Esophagus squamous epithelium (tissue), 5 donors: ENCODE measurements around the gene STATH. TPM values are rescaled to one million over a fixed set of nuclear protein-coding genes. Genes with fewer than 3 reads are reported as not detected.
"Not testable (repeated sequence)": the region's sequence is repeated elsewhere in the genome, so short reads cannot be mapped to it uniquely, and the experiment has no call there.

Source experiments
- DNase-seq: peaks from one replicate; lab custom pipeline; 2025; lab: John Stamatoyannopoulos, UW
- H3K27ac ChIP-seq, 4 donors: fragments of 200-600 bp; sonication (generic); one replicate each; pipeline ENCODE4 v1.5.1; 2016 to 2019; ENCODE audit warnings: mild to moderate bottlenecking in 1 of 4
- H3K27me3 ChIP-seq, 4 donors: fragments of 200-600 bp; sonication (generic); 1 replicate in 3 of 4; 2 replicates in 1 of 4; pipeline versions ENCODE4 v1.5.1 to v1.6.0; 2017 to 2021; ENCODE audit warnings: antibody characterized with exemption in 1 of 4
- H3K36me3 ChIP-seq, 3 donors: fragments of 200-600 bp; sonication (generic); one replicate each; pipeline ENCODE4 v1.5.1; 2016 to 2019
- H3K4me1 ChIP-seq, 3 donors: fragments of 200-600 bp; sonication (generic); one replicate each; pipeline ENCODE4 v1.5.1; 2017 to 2019
- H3K4me3 ChIP-seq, 4 donors: fragments of 200-600 bp; sonication (generic); 1 replicate in 3 of 4; 2 replicates in 1 of 4; pipeline ENCODE4 v1.5.1; 2016 to 2019; ENCODE audit warnings: mild to moderate bottlenecking in 2 of 4, moderate library complexity in 1 of 4
- H3K9me3 ChIP-seq, 3 donors: fragments of 200-600 bp; sonication (generic); one replicate each; pipeline ENCODE4 v1.5.1; 2016 to 2019
- CTCF ChIP-seq, 6 experiments: fragments of 450-650 bp in 4 of 6; fragments of 200-600 bp in 2 of 6; sonication (generic) in 2 of 6; IDR thresholded peaks; one replicate each; pipeline ENCODE4 v1.5.1; 2016 to 2019; ENCODE audit warnings: antibody characterized with exemption in 6 of 6, mild to moderate bottlenecking in 4 of 6, moderate library complexity in 4 of 6
- POLR2A ChIP-seq, 4 donors: fragments of 450-650 bp; IDR thresholded peaks; one replicate each; pipeline ENCODE4 v1.6.1; 2017; ENCODE audit warnings: antibody characterized with exemption in 4 of 4, mild to moderate bottlenecking in 4 of 4, moderate library complexity in 3 of 4
- WGBS, 2 donors: methylation state at CpG; one replicate each; pipeline ENCODE4 v1.1.5; 2018; 5-methylcytosine and 5-hydroxymethylcytosine counted together
- intact Hi-C: fragments of 100-400 bp; cut with DNase I; formaldehyde crosslinking; loops from one replicate; pipeline ENCODE4 v1.15.0; 2022
- total RNA-seq, 4 donors: library from RNA; depleted of rRNA; stranded (reverse); fragments of >200 nt; gene quantifications; one replicate each; pipeline ENCODE4 v1.1.0, GENCODE V29; 2016
- donor health status: DM: yes; HTN: yes; CAD: no.

STATH gene
- total RNA-seq, 4 donors from 2014 or later = not detected

- no peaks in the 10 kb centered on the region for H3K27me3 ChIP-seq
- DNase-seq = no peak
- H3K4me1 ChIP-seq = peaks cover 0 to 4% (median 0%) of the 10 kb centered on the region in 3 donors
- no peak overlapping the region for H3K27ac ChIP-seq
- H3K9me3 ChIP-seq = no peaks in the 10 kb centered on the region
- intact Hi-C loops = no loop called here
- no peak overlapping the region for H3K4me3 ChIP-seq
- no peaks in the 10 kb centered on the region for H3K36me3 ChIP-seq
- 83 to 85% methylated on average over 4 to 5 of the region's 5 CpGs for WGBS, 2 donors
- TF ChIP-seq POLR2A (IDR thresholded peaks at IDR 0.05) (no peak), CTCF (IDR thresholded peaks at IDR 0.05) (no peak)
These were observed 984 bp upstream of the STATH start for GRCh38 chr4:69994782-69995181.

- peaks cover 0 to 4% (median 0%) of the 10 kb centered on the region in 3 donors for H3K4me1 ChIP-seq
- intact Hi-C loops = no loop called here
- H3K9me3 ChIP-seq = no peaks in the 10 kb centered on the region
- no peak for DNase-seq
- H3K4me3 ChIP-seq = no peak overlapping the region
- no peaks in the 10 kb centered on the region for H3K36me3 ChIP-seq
- 60 to 65% methylated on average over 3 of the region's 3 CpGs for WGBS, 2 donors
- TF ChIP-seq CTCF (IDR thresholded peaks at IDR 0.05) = no peak
- no peak for TF ChIP-seq POLR2A (IDR thresholded peaks at IDR 0.05)
- H3K27me3 ChIP-seq = no peaks in the 10 kb centered on the region
- H3K27ac ChIP-seq = no peak overlapping the region
These were observed 3.7 kb downstream of the STATH start for GRCh38 chr4:69999420-69999819.

DNA sequence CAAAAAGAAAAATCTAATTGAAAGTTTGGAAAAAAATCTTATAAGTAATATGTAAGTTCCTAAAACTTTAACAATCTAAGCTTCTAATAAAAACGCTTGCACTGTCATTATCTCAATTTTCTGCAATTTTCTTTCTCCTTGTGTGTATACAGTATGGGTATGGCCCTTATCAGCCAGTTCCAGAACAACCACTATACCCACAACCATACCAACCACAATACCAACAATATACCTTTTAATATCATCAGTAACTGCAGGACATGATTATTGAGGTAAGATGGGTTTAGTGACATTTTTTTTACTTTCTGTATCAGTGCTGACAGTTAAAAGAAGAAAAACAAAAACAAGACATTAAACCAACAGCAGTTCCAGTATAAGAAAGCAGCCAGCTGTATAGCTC is 4.9 kb downstream of the STATH start:
- no peaks in the 10 kb centered on the region for H3K9me3 ChIP-seq
- 68 to 84% methylated on average over 1 of the region's 1 CpG for WGBS, 2 donors
- peaks cover 0 to 2% (median 0%) of the 10 kb centered on the region in 3 donors for H3K4me1 ChIP-seq
- TF ChIP-seq POLR2A (IDR thresholded peaks at IDR 0.05) (no peak), CTCF (IDR thresholded peaks at IDR 0.05) (no peak)
- H3K36me3 ChIP-seq = no peaks in the 10 kb centered on the region
- no peaks in the 10 kb centered on the region for H3K27me3 ChIP-seq
- no peak overlapping the region for H3K4me3 ChIP-seq
- no peak for DNase-seq
- intact Hi-C loops = no loop called here
- H3K27ac ChIP-seq = no peak overlapping the region

- no peak for DNase-seq
- Histone ChIP-seq H3K27me3 (no peaks in the 10 kb centered on the region), H3K4me3 (no peak overlapping the region), H3K36me3 (no peaks in the 10 kb centered on the region), H3K27ac (no peak overlapping the region), H3K4me1 (no peaks in the 10 kb centered on the region), H3K9me3 (no peaks in the 10 kb centered on the region)
- TF ChIP-seq POLR2A (IDR thresholded peaks at IDR 0.05) (no peak), CTCF (IDR thresholded peaks at IDR 0.05) (no peak)
- intact Hi-C loops = no loop called here
These were observed 6.7 kb downstream of the STATH start for GRCh38 chr4:70002507-70002906.

DNA sequence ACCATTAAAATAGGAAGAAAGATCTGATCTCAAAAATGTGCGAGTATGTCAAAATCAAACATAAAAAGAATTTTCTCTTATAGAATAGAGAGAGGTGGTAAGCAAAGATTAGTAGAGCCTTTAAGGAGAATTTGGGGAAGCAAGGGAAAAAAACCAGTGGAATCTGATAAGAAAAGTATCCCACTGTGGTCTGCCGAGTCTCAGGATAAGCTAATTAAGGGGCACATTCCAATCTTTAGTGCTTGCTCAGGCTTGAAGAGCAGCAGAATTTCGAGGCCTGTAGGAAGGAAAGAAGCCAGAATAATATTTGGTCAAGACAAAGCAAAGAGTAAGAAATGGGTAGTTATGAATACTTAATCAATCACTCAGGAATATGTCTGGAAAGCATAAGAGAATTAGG is 13.0 kb downstream of the STATH start:
- DNase-seq = no peak
- no peaks in the 10 kb centered on the region for H3K36me3 ChIP-seq
- H3K9me3 ChIP-seq = no peaks in the 10 kb centered on the region
- intact Hi-C loops = no loop called here
- H3K4me1 ChIP-seq = no peaks in the 10 kb centered on the region
- no peak for TF ChIP-seq CTCF (IDR thresholded peaks at IDR 0.05)
- no peak for TF ChIP-seq POLR2A (IDR thresholded peaks at IDR 0.05)
- H3K27me3 ChIP-seq = no peaks in the 10 kb centered on the region
- H3K27ac ChIP-seq = no peak overlapping the region
- WGBS, 2 donors = 42 to 45% methylated on average over 3 of the region's 3 CpGs
- H3K4me3 ChIP-seq = no peak overlapping the region

DNA sequence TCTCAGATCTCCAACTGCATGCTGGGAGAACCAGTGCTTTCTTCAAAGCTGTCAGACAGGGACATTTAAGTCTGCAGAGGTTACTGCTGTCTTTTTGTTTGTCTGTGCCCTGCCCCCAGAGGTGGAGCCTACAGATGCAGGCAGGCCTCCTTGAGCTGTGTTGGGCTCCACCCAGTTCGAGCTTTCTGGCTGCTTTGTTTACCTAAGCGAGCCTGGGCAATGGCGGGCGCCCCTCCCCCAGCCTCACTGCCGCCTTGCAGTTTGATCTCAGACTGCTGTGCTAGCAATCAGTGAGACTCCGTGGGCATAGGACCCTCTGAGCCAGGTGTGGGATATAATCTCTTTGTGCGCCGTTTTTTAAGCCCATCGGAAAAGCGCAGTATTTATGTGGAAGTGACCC is 23.2 kb downstream of the STATH start:
- H3K4me3 ChIP-seq, H3K4me1 ChIP-seq, DNase-seq, intact Hi-C loops, H3K36me3 ChIP-seq, H3K27ac ChIP-seq, H3K27me3 ChIP-seq, H3K9me3 ChIP-seq: not testable (repeated sequence)
- 70 to 100% methylated on average over 3 to 7 of the region's 10 CpGs for WGBS, 2 donors
